ENCODE results near the gene CSRP2.

CSRP2 gene

GRCh38 chr12:76878899-76879709 lies at the start of gene CSRP2:
Gene CSRP2 (minus strand): TSS chr12:76879019. CDS start chr12:76866260, 12,759 bp downstream.
- DNase-seq (ENCODE audit: low read depth in 4 of 4, low spot score in 1 of 4) = peak; percentile 19 to 68 (median 43)

- DNase-seq (ENCODE audit: low read depth in 4 of 4, low spot score in 1 of 4) = peak in 1 of 4 experiments; percentile 7
Observed at GRCh38 chr12:76927170-76927784, 48.5 kb upstream of the CSRP2 start.

DNA sequence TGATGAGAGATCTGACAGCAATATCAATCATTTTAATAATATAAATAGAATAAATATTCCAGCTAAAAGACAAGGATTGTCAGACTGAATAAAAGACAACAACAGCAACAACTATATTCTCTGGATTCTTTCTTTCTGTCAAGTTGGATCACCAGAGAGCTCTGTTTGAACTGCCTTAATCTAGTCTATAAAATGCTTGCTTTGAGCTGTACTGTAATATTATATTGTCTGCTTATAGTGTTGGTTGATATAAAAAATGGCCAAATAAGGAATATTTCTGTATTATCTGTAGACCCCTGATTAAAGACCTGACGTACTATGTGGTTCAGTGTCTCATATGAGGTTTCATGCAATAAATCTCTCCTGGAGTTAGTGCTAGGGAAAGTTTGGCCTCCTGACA lies 46.3 kb upstream of the CSRP2 start:
- no peak for DNase-seq (ENCODE audit: low read depth in 4 of 4, low spot score in 1 of 4)

GRCh38 chr12:76922866-76923265 lies 44.0 kb upstream of the CSRP2 start:
- DNase-seq (ENCODE audit: low read depth in 4 of 4, low spot score in 1 of 4) = no peak

DNA sequence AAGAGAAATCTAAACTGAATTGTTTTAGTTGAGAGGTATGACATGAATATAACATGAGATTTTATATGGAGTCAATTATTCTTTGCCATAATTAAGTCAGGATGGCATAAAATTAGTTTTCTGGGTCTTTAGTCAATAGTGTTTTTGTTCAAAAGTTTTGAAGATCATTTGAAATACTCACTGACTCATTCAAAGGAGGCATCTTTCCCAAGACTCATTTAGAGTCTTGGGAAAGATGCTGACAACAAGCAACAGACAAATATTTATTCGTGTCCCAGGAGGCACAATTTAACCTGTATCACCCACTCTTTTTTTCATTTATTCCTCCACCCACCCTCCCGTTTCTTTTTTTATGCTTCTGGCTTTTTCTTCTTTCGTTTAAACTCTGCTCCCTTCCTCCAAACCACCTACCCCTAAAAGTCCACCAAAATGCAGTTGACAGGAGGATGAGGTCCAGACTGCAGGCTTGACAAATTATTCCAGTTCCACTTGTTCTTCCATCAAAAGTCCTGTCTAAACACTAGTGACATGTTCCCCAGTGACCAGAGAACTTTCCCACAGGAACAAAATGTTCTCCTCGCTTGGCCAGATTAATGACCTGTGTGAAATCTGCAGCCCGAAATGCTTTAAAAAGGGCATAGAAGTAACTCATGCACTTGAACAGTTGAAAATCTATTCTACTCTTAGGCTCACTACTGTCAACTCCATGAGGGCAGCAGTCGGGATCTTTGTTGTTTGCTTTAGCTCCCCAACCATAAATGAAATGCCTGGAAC lies 43.3 kb upstream of the CSRP2 start:
- DNase-seq (ENCODE audit: low read depth in 4 of 4, low spot score in 1 of 4) = no peak

- no peak for DNase-seq (ENCODE audit: low read depth in 4 of 4, low spot score in 1 of 4)
Observed at GRCh38 chr12:76921100-76921471, 42.3 kb upstream of the CSRP2 start.

DNA sequence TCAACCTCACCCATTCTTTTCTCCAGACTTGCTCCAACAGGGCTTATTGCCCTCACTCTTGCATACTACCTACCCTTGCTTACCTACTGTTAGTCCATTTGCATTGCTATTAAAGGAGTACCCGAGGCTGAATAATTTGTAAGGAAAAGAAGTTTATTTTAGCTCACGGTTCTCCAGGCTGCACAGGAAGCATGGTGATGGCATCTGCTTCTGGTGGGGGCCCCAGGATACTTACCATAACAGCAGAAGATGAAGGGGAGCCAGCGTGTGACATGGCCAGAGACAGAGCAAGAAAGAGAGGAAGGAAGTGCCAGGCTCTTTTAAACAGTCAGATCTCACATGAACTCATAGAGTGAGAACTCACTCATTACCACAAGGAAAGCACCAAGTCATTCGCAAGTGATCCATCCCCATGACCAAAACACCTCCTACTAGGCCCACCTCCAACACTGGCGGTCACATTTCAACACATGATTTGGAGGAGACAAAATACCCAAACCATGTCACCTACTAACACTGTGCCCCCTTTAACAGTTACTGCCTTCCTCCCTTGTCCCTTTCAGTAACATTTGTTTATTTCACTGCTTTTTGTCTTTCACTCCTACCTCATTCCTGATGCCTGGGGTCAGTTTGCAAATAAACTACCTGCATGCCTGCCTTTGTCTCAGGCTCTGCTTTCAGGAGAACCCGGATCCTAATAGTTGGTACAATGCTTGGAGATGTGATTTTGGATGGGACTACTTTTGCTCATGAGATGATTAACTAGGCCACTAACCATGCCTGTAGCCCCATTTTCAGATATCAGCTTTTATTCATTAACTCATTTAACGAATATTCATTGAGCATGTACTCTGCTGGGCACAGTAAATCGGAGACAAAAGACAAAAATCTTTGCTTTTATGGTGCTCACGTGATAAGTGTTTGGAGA lies 41.6 kb upstream of the CSRP2 start:
- no peak for DNase-seq (ENCODE audit: low read depth in 4 of 4, low spot score in 1 of 4)

- no peak for DNase-seq (ENCODE audit: low read depth in 4 of 4, low spot score in 1 of 4)
Observed at GRCh38 chr12:76919383-76920171, 40.8 kb upstream of the CSRP2 start.

- no peak for DNase-seq (ENCODE audit: low read depth in 4 of 4, low spot score in 1 of 4)
Observed at GRCh38 chr12:76916170-76916540, 37.3 kb upstream of the CSRP2 start.

GRCh38 chr12:76915361-76916169 lies 36.7 kb upstream of the CSRP2 start:
- DNase-seq (ENCODE audit: low read depth in 4 of 4, low spot score in 1 of 4) = no peak

DNA sequence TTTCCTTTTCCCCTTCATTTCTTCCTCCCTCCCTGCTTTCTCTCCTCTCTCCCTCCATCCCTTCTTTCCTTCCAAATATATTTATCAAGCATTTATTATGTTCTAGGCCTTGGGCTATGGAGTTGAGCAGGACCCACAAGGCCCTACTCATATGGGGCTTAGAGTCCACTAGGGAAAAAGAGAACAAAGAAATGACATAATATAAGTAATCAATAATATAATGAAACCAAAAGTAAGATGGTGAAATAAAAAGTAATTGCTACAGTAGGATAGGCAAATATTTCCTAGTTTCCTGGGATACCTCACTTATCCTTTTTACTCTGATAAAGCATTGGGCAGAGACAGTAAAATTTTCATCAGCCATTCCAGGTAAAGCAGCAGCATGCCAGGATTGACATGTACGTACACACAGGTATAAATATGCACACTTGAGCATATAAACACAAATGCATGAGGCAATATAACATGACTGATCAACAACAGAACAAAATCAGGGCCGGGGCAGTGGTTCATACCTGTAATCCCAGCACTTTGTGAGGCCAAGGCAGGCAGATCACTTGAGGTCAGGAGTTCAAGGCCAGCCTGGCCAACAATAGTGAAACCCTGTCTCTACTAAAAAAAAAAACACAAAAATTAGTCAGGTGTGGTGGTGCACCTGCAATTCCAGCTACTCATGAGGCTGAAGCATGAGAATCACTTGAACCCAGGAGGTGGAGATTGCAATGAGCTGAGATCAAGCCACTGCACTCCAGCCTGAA lies 35.5 kb upstream of the CSRP2 start:
- no peak for DNase-seq (ENCODE audit: low read depth in 4 of 4, low spot score in 1 of 4)

DNA sequence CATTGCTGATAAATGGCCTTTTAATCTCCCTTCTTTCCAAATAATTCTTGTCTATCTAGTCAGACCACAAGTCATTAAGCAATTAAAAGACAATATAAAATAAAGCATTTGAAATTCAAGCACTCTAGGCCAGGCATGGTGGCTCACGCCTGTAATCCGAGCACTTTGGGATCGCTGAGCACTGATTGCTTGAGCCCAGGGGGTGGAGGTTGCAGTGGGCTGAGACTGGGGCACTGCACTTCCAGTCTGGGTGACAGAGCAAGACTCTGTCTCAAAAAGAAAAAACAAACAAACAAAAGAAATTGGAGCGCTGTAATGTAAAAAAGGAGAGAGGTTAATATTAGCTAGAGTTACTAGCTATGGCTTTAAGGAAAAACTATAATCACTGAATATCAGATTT lies 30.5 kb upstream of the CSRP2 start:
- DNase-seq (ENCODE audit: low read depth in 4 of 4, low spot score in 1 of 4) = no peak

- DNase-seq (ENCODE audit: low read depth in 4 of 4, low spot score in 1 of 4) = no peak
Observed at GRCh38 chr12:76908303-76909017, 29.6 kb upstream of the CSRP2 start.

- no peak for DNase-seq (ENCODE audit: low read depth in 4 of 4, low spot score in 1 of 4)
Observed at GRCh38 chr12:76901628-76902380, 23.0 kb upstream of the CSRP2 start.

GRCh38 chr12:76899522-76899921 lies 20.7 kb upstream of the CSRP2 start:
- DNase-seq (ENCODE audit: low read depth in 4 of 4, low spot score in 1 of 4) = no peak

- no peak for DNase-seq (ENCODE audit: low read depth in 4 of 4, low spot score in 1 of 4)
Observed at GRCh38 chr12:76898442-76898841, 19.6 kb upstream of the CSRP2 start.

DNA sequence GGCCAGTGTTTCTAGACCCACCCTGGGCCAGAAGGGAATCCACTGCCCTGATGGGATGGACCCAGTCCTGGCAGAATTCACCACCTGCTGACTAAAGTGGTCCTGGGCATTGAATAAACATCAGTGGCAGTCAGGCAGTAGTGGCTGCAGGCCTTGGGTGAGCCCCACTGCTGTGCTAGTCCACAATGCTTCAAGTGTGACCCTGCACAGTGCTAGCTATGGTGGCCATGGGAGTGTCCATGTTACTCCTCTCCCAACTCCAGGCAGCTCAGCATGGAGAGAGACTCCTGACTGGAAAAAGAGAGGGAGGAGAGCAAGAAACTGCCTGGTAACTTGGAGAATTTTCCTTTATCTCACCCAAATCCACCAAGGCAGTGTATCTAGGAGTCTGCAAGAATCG lies 17.5 kb upstream of the CSRP2 start:
- DNase-seq (ENCODE audit: low read depth in 4 of 4, low spot score in 1 of 4) = no peak
